Measurements from ENCODE around the gene CDKN2B-AS1.

Gene CDKN2B-AS1

GRCh38 chr9:22117511-22118384 is 123.2 kb downstream of the CDKN2B-AS1 start:
- DNase-seq (ENCODE audit: low read depth in 2 of 2): no peak

GRCh38 chr9:22118810-22119521 is 124.4 kb downstream of the CDKN2B-AS1 start:
- DNase-seq (ENCODE audit: low read depth in 2 of 2): no peak

- no peak for DNase-seq (ENCODE audit: low read depth in 2 of 2)
Observed at GRCh38 chr9:22119522-22120158, 125.0 kb downstream of the CDKN2B-AS1 start.

- DNase-seq (ENCODE audit: low read depth in 2 of 2): no peak
Observed at GRCh38 chr9:22120159-22120549, 125.6 kb downstream of the CDKN2B-AS1 start.

GRCh38 chr9:22120595-22120994 is 126.0 kb downstream of the CDKN2B-AS1 start:
- DNase-seq (ENCODE audit: low read depth in 2 of 2): no peak

GRCh38 chr9:22124263-22125011 is 129.8 kb downstream of the CDKN2B-AS1 start:
- no peak for DNase-seq (ENCODE audit: low read depth in 2 of 2)

- DNase-seq (ENCODE audit: low read depth in 2 of 2): no peak
Observed at GRCh38 chr9:22129133-22129532, 134.5 kb downstream of the CDKN2B-AS1 start.

GRCh38 chr9:22129633-22130032 is 135.0 kb downstream of the CDKN2B-AS1 start:
- DNase-seq (ENCODE audit: low read depth in 2 of 2): no peak

GRCh38 chr9:22131817-22132216 is 137.2 kb downstream of the CDKN2B-AS1 start:
- no peak for DNase-seq (ENCODE audit: low read depth in 2 of 2)

- DNase-seq (ENCODE audit: low read depth in 2 of 2): no peak
Observed at GRCh38 chr9:22134390-22134789, 139.8 kb downstream of the CDKN2B-AS1 start.

GRCh38 chr9:22136461-22137096 is 142.0 kb downstream of the CDKN2B-AS1 start:
- no peak for DNase-seq (ENCODE audit: low read depth in 2 of 2)

- DNase-seq (ENCODE audit: low read depth in 2 of 2): no peak
Observed at GRCh38 chr9:22138956-22139660, 144.5 kb downstream of the CDKN2B-AS1 start.

GRCh38 chr9:22141908-22142307 is 147.3 kb downstream of the CDKN2B-AS1 start:
- no peak for DNase-seq (ENCODE audit: low read depth in 2 of 2)

GRCh38 chr9:22142671-22143070 is 148.1 kb downstream of the CDKN2B-AS1 start:
- DNase-seq (ENCODE audit: low read depth in 2 of 2): no peak

GRCh38 chr9:22143799-22144625 is 149.4 kb downstream of the CDKN2B-AS1 start:
- DNase-seq (ENCODE audit: low read depth in 2 of 2): no peak

GRCh38 chr9:22146604-22147003 is 152.0 kb downstream of the CDKN2B-AS1 start:
- no peak for DNase-seq (ENCODE audit: low read depth in 2 of 2)

GRCh38 chr9:22147813-22148527 is 153.4 kb downstream of the CDKN2B-AS1 start:
- no peak for DNase-seq (ENCODE audit: low read depth in 2 of 2)

GRCh38 chr9:22148528-22148875 is 153.9 kb downstream of the CDKN2B-AS1 start:
- DNase-seq (ENCODE audit: low read depth in 2 of 2): no peak
